Right renal cortex interstitium (tissue), 3 donors: ENCODE measurements around the gene CNEP1R1. TPM values are rescaled to one million over a fixed set of nuclear protein-coding genes. Genes with fewer than 3 reads are reported as not detected.

Source experiments
- DNase-seq, 3 donors: peaks; one replicate each; pipeline ENCODE4 v3.0.0-alpha.2; 2013; ENCODE audit warnings: low read depth in 3 of 3, low spot score in 2 of 3
- polyA plus RNA-seq, 3 donors: library from polyadenylated mRNA; unstranded; fragments of 120-200 nt; gene quantifications; one replicate each; pipeline ENCODE4 v1.2.1, GENCODE V29; 2013; ENCODE audit not compliant: insufficient read length in 3 of 3

CNEP1R1 gene
- polyA plus RNA-seq, 3 donors: 25.6 to 27.1 (median 26.2) TPM

DNA sequence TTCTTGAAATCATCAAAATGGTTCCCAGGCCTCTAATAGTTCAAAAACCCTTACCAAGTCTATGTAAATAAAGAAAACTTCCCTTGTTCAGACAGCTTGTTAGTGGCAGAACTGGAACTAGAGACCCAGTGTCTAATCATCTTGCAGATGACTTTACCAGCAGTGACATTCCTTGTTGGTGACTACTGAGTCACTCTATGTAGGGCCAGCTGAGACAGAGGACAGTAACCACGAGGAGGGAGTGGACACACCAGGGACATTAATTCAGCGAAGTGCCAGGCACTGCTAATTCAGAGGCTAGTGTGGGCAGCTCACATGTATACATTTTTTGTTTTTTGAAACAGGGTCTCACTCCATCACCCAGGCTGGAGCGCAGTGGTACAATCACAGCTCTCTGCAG, 34.6 kb downstream of the CNEP1R1 start:
- DNase-seq: no peak

DNA sequence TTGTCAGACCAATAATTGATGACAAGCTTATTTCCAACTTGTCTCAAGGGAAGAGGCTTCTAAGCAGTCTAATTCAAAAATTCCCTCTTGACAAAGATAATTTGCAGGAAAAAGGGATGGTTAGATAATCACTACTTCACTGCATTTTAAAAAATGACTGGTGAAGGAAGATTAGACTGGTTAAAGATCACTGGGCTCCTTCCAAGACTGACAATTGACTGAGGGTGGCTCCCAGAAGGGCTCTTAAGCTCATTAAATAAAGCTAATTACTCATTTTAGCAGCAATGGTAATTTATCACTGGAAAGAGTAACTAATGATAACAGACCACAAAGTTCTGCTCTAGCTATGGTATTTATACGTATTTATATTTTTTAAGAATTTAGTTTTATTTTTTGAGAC, 36.3 kb downstream of the CNEP1R1 start:
- DNase-seq: no peak

GRCh38 chr16:50065241-50065623, 40.2 kb downstream of the CNEP1R1 start:
- no peak for DNase-seq

- peak; percentile 78 to 82 (median 78) for DNase-seq
These were observed 40.8 kb downstream of the CNEP1R1 start, which contains the start of gene HEATR3 for GRCh38 chr16:50065624-50066481. Gene HEATR3 (plus strand): TSS chr16:50065970. CDS start chr16:50066132, 162 bp downstream.

DNA sequence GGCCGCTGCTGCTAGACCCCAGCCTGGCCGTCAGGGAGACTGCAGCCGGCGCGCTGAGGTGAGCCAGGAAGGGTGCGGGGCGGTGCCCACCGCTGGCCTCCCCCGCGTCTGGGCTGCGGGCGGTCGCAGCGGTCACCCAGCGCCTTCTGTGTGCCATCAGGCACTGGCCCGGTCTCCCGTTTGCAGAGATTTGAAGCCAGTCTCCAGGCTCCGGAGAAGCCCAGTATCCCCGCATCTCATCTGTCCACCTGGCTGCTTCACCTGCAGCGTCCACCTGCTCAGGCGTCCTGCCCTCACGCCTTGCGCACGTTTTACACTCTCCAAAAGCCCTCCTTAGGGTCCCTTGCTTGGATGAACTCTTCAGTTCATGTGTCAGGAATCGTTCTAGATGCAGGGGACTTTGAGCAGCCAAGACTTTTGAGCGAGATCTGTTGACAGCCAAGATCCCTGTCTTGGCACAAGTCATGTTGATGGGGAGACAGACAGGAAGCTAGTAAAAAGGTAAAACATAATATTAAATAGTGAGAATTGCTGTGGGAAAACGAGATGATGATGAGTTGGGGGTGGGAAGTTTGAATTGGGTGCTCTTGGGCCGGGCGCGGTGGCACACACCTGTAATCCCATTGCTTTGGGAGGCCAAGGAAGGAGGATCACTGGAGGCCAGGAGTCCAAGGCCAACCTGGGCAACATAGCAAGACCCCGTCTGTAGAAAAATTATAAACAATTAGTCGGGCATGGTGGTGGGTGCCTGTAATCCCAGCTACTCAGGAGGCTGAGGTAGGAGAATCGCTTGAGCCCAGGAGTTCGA, 41.7 kb downstream of the CNEP1R1 start:
- DNase-seq: peak in 1 of 3 donors; percentile 10

GRCh38 chr16:50067290-50067853, 42.3 kb downstream of the CNEP1R1 start:
- DNase-seq: peak in 1 of 3 donors; percentile 15

- no peak for DNase-seq
These were observed 43.5 kb downstream of the CNEP1R1 start for GRCh38 chr16:50068550-50068949.

DNA sequence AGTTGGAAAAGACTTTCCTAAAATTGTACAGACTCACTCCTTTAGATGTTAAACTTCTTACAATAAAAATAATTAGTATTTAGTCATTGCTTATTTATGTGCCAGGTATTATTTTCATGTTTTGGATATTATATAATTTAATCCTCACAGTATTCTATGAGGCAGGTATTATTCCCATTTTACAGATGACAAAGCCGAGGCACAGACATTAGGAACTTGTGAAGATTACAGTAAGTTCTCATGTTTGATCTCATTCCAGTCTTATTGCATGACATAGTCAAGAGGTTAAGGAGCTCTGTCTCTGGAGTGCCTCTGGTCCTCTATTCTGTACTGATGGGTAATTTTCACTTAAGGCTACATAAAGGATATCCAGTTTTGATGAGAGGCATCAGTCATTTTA, 44.0 kb downstream of the CNEP1R1 start:
- DNase-seq: no peak

DNA sequence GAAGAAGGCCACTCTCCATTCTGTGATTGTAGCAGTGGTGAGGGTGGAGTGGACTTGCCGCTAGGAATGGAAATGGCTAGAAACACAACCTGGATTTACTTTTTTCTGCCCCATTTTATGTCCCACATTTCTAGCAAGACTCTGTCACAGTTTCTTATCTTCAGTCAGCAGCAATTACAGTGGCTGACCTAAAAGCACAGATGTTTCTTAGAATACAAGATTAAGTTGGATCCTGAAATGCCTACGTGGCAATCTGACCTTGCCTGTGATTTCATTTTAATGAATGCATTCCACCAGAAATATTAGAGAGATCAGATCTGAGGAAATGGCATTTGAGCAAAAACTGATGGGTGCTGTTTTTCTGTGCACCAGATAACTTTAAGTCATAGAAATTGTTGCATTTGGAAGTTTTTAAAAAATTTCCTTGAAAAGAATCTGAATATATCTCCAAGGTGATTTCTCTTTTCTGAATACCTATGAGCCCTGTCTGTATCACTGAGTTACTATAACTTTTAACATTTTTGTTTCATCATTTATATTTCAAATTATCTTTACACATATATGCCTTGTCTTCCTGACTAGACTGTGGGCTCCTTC, 46.1 kb downstream of the CNEP1R1 start:
- DNase-seq: no peak

DNA sequence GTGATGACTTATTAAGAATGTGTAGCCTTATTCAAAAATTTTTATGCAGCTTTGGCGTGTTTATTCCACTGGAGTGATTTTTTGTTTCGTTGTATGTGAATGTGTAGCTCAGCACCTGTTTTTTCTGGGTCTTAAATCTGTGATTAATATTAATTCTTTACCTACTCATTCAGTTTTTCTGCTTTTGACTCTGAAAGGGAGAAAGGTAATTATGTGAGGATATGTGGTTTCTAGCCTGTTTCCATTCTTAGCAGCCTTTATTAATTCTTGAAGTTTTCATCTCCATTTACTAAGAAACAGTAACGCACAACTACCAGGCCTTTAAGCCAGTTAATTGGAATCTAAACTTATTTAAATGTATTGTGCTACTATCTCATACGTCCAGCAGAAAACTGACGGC, 47.7 kb downstream of the CNEP1R1 start:
- no peak for DNase-seq

DNA sequence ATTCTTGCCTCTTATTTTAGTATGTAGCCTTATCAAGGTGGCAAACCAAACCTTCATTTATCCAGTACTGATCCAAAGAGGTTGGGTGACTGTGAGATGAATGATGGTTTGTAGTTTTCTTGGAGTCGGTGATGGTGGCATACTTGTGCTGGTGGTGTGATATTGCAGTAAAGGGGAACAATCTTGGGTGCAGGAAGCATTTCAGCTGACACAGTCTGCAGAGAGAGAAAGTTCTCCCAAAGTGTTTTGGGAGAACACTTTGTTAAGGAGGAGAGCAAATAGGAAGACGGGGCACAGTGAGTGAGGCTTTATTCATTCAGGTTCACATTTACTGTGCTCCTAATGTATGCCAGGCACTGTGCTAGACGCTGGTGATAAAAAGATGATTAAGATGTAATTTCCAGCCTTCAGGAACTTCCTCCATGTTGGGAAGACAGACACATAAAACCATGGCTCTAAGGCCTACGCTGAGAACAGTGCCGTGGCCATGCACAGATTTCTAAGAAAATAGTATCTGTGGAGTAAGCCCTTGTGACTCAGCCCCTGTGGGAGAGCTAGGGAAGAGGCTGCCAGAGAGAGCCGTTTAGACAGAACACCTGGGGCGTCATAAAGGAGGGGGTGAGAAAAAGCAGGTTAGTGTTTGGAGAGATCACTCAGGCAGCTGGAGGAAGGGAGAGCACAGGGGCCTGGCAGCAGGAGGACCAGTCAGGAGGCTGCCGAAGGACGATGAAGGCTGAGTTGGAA, 54.5 kb downstream of the CNEP1R1 start:
- DNase-seq: no peak

DNA sequence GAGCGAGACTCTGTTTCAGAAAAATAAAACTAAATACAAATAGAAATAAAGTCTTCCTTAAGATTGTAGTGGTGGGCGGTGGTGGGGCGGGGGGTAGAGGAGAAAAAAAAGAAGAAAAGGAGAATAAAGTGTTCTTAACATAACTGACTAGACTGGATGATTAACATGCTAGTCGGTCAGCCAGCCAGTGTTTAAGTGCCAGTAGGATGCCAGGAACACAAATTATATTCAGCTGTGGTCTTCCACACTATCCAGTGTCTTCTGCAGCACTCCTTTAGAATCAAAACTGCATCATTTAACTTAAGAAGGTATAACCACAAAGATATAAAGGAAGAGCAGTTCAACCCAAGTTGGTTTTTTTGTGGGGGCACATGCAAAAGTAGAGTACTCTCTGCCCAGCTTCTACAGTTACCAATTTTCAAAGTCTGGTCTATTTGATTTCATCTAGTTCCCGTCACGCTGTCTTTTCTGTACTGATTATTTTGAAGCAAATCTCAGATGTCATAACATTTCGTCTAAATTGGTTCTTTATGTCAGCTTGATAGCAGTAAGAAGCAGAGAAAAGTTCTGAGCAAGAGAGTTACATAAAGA, 56.5 kb downstream of the CNEP1R1 start:
- DNase-seq: no peak

GRCh38 chr16:50083996-50084395, 59.0 kb downstream of the CNEP1R1 start:
- DNase-seq: no peak

DNA sequence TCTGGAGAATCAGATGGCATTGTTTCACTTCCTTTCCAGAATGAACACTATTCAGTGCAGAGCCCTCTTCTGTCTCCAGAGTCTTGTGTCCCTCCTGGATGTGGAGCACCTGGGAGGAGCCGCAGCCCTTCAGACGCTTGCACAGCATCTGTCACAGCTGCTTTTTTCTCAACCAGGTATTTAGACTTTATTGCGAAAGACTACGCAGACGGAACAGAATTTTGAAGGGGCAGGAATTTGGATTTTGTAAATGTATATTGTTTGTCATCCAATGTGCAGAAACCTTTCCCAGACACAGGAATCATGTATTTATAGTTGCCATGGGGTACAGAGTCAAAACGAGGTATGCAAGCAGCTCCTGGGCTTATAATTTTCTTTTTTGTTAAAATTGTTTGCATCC, 61.2 kb downstream of the CNEP1R1 start:
- DNase-seq: no peak

Other genes starting within 250 kb of the CNEP1R1 start
- gene ZNF423, start 169.1 kb upstream of the CNEP1R1 start, polyA plus RNA-seq: 10 to 100 TPM; 24.5 to 27.3 (median 26.2) TPM
- gene HEATR3, start 40.7 kb downstream of the CNEP1R1 start, polyA plus RNA-seq: 10 to 100 TPM; 19.4 to 21.4 (median 19.6) TPM
- 10 to 100 TPM; 15.8 to 17.9 (median 16.3) TPM for gene TENT4B, start 128.1 kb downstream of the CNEP1R1 start, polyA plus RNA-seq
- gene ADCY7, start 241.3 kb downstream of the CNEP1R1 start, polyA plus RNA-seq: 1 to 10 TPM; 6.5 to 7.0 (median 6.6) TPM